HG02884 (cell line): ENCODE measurements around the gene GADD45GIP1.
"Not testable (repeated sequence)": the region's sequence is repeated elsewhere in the genome, so short reads cannot be mapped to it uniquely, and the experiment has no call there.

Experiments
- ATAC-seq: cut with Tn5 transposase; IDR thresholded peaks from one replicate; pipeline ENCODE4 v1.9.1; 2021; ENCODE audit warnings: mild to moderate bottlenecking, moderate library complexity; ENCODE audit not compliant: unreplicated experiment

GADD45GIP1 gene

DNA sequence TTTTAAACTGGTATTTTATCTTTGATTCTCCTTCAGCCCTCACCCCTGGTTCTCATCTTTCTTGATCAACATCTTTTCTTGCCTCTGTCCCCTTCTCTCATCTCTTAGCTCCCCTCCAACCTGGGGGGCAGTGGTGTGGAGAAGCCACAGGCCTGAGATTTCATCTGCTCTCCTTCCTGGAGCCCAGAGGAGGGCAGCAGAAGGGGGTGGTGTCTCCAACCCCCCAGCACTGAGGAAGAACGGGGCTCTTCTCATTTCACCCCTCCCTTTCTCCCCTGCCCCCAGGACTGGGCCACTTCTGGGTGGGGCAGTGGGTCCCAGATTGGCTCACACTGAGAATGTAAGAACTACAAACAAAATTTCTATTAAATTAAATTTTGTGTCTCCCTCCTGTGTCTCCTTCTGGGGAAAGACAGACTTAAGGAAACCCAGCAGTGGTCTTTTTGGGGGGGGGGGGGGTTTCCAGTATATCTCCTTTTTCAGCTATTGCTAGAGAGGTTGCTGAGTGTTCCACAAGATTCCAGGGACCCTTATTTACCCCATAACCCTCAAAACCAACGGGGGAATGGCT, 12.8 kb downstream of the GADD45GIP1 start:
- ATAC-seq, result no peak

DNA sequence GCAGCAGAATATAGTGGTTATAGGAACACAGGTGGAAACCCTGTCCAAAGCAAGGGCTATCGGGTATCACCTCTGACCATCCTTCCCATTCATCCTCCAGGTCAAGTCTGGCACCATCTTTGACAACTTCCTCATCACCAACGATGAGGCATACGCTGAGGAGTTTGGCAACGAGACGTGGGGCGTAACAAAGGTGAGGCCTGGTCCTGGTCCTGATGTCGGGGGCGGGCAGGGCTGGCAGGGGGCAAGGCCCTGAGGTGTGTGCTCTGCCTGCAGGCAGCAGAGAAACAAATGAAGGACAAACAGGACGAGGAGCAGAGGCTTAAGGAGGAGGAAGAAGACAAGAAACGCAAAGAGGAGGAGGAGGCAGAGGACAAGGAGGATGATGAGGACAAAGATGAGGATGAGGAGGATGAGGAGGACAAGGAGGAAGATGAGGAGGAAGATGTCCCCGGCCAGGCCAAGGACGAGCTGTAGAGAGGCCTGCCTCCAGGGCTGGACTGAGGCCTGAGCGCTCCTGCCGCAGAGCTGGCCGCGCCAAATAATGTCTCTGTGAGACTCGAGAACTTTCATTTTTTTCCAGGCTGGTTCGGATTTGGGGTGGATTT, 13.5 kb downstream of the GADD45GIP1 start:
- no peak for ATAC-seq

DNA sequence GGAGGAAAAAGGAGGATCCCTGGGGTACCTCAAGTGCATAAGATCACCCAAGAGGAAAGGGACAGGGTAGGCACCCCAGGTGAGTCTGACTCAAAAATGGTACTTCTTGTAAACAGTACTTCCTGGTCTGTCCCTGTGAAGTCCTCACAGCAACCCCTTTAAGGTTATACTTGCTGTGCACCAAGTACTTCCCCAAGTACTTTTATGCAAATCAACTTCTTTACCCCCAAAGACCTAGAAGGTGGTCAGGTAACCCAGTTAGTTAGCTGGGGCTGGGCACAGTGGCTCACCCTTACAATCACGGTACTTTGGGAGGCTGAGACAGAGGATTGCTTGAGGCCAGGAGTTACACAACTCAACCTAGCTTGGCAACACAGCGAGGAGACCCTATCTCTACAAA, 16.1 kb downstream of the GADD45GIP1 start:
- no peak for ATAC-seq

DNA sequence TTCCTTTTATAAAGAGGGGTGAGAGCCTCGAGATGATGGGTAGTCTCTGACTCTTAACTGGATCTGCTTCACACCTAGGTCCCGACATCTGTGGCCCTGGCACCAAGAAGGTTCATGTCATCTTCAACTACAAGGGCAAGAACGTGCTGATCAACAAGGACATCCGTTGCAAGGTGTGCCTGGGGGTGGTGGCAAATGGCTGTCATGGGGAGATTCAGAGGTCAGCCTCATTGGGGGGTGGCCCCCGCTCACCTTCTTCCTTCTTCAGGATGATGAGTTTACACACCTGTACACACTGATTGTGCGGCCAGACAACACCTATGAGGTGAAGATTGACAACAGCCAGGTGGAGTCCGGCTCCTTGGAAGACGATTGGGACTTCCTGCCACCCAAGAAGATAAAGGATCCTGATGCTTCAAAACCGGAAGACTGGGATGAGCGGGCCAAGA, 17.0 kb downstream of the GADD45GIP1 start:
- ATAC-seq, result no peak

DNA sequence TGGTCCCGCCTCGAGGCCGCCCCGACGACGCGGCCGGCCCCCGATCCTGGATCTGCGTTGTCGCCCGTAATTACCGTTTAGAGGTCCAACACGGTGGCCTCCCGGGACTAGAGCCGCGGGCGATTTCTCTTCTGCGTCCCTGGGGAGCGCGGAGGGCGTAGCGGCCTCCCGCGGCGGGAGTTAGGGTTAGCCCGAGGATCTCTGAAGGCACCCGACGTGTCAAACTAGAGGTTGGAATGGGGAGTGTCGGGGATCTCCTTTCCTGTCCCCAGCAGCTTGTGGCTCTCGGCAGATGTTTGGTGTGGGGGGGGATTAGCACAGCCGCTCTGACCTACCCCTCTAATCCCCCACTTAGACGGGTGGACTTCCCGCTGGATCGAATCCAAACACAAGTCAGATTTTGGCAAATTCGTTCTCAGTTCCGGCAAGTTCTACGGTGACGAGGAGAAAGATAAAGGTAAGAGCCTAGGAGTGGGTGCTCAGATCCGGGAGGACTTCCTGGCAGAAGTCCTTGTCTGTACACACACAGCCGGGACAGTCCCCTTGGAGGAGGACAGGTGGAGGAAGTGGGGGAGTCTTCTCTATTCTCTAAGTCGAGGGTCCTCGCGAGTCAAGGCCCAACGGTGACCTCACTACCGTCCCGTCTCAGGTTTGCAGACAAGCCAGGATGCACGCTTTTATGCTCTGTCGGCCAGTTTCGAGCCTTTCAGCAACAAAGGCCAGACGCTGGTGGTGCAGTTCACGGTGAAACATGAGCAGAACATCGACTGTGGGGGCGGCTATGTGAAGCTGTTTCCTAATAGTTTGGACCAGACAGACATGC, 18.0 kb downstream of the GADD45GIP1 start:
- no peak for ATAC-seq

DNA sequence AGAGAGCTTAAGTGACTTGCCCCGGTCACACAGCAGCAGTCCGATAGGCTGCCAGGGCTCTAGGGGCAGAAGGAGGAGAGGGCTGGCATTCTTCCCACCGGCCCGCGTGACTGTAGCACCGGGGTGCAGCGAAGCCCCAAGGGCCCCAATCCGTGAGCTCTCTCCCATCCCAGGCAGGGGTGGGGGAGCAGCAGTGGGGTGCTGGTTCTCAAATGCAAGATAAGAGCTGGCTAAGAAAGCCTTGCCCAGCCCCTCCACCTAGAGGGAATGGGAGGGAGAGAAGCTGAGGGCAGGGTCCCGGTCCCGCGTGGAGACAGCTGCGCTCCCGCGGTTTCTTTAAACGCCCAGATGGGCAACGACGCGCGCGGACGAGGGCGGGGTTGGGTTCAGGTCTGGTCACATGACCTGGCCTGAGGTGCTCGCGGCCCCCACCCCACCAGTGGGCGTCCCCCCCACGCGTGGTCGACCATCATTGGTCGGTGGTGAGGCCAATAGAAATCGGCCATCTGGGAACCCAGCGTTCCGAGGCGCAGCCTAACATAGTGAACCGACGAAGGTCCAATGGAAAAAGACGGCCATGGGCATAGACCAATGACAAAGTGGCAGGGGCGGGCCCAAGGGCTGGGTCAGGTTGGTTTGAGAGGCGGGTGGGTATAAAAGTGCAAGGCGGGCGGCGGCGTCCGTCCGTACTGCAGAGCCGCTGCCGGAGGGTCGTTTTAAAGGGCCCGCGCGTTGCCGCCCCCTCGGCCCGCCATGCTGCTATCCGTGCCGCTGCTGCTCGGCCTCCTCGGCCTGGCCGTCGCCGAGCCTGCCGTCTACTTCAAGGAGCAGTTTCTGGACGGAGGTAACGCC, 18.9 kb downstream of the GADD45GIP1 start, which contains the start of gene CALR:
TSS of gene CALR (plus strand) at position 683 of the 852 bp plus-strand sequence. CDS start at position 754, 71 bp downstream.
- ATAC-seq, result peak; percentile 83

DNA sequence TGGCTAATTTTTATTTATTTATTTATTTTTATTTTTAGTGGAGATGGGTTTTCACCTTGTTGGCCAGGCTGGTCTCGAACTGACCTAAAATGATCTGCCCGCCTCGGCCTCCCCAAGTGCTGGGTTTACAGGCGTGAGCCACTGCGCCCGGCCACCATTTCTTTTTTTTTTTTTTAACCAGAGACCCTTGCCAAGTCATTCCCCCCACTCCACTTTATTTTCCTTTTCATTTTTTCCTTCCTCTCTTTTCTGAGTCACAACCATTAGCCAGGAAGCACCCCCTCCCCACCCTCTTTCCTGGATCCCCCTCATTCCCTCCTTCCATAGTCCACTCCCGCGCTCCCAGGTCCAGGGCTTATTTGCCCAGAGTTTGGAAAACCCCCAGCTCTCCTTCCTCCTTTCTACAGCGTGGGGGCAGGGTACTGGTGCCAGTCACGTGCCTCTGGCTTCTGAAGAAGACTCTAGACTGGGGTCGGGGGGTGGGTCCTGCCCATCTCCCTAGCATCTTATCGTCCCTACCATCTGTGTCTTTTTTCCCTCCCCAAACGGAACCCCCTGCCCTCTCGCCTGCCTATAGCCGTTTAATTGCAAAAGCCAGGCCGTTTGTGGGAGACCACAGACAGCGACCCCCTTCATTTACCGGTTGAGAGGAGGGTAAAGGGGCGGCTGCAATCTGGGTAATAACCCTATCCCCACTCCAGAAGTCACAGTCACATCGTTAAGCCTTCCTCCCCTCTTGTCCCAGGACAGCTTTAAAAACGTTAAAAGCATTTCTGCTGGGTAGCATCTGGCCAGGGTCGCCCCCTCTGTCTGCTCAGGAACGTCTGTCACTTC, 19.7 kb downstream of the GADD45GIP1 start:
- no peak for ATAC-seq

DNA sequence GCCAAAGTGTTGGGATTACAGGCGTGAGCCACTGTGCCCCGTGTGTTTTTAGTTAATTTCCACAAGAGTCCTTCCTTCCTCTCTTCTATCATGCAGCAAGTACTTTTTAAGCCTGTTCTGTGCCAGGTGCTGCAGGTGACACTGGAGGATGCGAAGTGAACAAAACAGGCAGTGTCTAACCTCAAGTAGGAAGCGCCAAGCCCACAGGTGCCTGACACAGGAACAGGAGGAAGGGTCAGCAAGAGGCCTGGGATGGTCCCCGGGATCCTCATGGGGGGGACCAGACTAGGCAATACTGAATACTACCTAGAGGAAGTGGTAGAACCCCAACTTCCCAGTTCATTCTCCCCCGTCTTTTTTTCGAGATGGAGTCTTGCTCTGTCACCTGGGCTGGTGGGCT, 20.4 kb downstream of the GADD45GIP1 start:
- ATAC-seq, result no peak

DNA sequence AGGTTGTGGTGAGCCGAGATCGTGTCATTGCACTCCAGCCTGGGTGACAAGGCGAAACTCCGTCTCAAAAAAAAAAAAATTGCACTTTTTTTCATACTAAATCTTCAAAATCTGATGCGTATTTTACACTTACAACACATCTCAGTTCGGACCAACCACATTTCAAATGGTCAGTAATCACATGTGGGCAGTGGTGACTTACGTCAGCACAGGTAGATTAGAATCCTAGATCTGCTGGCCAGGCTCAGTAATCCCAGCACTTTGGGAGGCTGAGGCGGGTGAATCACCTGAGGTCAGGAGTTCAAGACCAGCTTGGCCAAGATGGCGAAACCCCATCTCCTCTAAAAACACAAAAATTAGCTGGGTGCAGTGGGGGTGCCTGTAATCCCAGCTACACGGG, 22.0 kb downstream of the GADD45GIP1 start:
- no peak for ATAC-seq

DNA sequence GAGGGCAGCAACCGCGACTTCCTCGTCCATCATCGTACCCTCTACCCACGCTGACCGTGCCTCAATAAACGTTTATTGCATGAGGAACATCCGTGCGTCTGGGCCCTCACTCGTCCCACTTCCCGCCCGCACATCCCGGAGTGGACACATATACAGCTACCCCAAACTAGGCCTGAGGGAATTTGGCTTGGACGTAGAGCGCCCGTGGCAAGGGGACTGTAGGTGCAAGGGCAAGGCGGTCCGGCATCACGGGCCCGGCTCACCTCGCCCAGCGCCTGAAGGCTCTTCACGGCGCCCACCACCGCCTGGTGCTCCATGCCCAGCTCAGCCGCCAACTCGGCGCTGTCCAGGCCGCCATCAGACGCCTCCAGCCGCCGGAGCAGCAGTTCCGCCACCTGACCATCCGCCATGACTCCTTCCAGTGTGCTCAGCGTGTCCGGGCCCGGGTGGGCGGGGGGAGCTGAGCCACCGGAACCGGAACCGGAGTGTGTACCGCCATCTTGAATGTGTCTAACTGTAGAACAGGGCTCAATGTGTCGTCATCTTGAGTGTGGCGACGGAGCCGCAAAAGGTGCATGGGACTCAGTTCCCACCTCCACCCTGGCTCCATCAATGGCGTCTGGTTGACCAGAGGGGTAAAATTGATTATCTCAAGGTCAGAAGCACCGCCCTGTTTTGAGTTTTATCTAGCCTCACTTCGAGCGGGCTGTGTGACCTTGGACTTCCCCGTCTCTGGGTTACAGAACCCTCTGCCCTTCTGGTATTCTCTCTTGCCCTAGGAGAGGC, 23.5 kb downstream of the GADD45GIP1 start, which contains the start of gene FARSA:
TSS of gene FARSA (minus strand) at position 425 of the 786 bp plus-strand sequence. CDS start at position 410, 15 bp downstream.
- no peak for ATAC-seq

DNA sequence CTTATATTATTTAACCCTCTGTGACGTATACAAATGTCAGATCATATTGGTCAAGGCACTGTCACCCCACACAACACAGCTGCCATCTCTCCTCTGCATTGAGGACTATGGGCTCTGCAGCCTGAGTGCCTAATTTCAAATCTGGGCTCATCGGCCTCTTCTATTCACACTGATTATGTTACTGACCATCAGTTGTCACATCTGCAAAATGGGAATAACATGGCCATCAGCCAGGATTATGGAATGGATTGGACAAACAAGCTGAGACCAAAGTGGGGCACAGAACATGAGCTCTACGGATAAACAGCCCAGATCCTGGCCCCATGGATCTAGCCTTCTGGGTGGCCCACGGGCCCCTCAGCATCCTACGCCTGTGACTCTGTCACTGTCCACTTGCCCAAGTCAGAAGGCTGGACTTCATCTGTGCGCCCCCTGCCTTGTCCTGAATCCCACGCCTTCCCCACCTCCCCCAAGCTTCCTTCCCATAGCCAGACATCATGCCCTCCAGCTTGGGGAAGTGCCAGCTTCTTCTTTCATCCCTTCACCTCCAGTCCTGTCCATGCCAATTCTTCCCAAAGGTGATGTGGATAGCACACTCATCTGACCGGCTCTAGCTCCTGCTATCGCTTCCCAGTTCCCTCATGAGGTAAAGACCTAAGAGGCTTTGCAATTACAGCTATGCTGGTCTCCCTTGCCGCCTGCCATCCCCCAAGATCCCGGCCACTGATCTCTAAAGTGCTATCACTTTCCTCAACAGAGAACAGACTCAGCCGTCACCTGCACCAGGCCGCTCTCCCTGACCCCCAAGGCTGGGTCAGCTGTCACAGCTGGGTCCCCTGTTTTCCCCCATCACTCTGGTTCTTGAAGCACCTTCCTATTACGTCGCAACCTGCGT, 24.4 kb downstream of the GADD45GIP1 start:
- no peak for ATAC-seq

DNA sequence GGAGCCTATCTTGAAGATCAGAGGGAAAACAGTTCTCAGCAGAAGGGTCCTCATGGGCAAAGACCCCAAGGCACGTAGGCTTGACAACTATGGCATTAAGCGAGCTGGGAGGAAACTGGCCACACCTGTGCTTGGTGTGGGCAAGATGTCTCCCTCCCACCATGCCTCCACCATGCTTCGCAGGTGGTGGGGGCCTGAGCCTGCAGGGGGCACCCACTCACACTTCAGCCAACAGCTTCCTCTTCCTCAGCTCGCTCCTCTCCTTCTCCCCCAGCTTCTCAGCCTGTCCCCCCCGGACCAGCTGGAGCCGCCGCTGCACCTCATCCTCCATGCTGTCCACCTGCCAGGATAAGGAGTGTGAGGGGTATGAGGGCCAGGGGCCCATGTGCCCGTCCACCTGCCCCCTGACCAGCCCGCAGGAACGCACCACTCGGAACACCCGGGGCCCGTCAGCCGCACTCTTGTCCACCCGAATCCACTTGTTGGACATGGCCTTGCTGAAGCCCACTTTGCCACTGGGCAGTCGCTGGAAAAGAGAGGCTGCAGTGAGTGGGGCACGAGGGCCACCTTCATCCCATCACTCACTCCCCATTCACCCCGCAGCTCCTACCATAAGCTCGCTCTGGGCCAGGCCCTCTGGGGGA, 26.9 kb downstream of the GADD45GIP1 start:
- ATAC-seq, result no peak

DNA sequence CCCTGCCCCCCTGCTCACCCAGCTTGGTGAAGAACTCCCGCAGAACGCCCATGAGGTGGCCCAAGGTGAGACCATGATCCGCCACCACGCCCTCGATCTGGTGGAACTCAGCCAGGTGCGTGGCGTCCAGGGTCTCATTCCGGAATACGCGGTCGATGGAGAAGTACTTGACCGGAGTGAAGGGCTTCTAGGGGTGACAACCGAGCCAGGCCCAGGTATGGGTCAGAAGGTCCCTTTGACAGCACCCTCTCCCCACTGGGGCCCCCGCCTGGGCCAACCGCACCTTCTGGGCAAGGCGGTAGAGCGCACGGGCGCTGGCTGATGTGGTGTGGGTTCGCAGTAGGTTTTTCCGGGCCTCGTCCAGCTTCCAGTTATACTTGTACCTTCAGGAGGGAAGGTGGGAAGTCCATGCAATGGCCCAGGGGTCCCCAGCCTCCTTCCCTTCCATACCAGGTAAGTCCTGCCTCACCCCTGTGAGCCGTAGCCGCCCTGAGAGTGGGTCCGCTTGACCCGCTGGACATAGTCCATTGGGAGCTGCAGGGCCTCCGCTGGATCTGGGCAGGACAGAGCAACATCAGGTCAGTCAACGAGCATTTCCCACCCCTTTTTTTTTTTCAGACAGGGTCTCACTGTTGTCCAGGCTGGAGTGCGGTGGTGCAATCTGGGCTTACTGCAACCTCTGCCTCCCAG, 32.3 kb downstream of the GADD45GIP1 start:
- no peak for ATAC-seq

DNA sequence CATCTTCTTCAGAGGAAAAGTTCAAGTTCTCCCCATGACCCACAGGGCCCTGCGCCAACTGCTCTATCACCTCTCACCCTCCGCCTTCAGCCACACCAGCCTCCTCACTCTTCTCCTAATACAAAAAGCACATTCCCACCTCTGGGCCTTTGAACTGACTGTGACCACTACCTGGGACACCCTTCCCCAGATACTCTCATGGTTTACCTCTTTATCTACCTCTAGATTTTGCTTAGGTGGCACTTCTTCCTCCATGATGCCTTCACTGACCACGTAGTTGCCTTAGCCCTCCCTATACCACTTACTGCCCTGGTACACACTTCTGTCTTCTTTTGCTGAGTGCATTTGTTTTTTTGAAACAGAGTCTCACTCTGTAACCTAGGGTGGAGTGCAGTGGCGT, 34.1 kb downstream of the GADD45GIP1 start:
- ATAC-seq, result no peak

DNA sequence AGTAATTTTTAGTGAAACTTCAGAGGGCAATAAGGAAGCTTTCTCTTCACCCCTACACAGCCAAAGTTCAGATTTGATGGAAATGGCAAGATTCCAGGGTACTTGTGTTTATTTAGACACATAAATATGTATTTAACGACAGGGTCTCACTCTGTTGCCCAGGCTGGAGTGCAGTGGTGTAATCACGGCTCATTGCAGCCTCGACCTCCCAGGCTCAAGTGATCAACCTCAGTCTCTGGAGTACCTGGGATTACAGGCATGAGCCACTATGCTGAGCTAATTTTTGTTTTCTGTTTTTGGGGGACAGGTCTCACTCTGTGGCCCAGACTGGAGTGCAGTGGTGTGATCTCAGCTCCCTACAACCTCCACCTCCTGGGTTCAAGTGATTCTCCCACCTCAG, 36.0 kb downstream of the GADD45GIP1 start:
- no peak for ATAC-seq

DNA sequence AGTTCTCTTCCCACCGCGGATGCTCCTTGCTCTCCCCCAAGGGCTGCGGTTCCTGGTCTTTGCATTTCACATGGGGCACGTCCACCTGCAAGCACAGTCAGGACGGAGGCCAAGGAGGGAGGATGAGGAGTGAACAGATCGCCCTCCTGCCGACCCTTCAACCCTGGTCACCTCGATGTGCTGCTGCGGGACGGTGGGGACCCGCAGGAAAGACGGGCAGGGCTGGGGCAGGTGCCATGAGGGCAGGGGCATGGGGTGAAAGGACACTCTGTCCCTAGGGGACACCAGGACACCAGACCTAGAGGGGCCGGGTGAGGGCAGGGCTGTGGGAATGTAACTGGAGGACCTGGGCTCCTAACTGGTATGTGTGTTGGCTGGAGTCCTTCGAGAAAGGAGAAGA, 38.8 kb downstream of the GADD45GIP1 start:
- no peak for ATAC-seq

DNA sequence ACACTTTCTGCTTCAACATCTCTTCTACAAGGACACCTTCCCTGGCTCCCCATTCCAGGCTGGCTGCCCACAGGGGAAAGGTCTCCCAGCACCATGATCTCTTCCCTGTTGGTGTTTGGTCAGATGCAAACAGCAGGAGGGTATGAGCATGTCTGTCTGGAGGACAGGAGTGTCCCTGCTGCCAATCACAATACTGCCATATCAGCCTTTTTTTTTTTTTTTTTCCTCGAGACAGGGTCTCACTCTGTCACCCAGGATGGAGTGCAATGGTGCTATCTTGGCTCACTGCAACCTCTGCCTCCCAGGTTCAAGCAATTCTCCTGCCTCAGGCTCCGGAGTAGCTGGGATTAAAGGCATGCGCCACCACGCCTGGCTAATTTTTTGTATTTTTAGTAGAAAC, 41.2 kb downstream of the GADD45GIP1 start:
- not testable (repeated sequence) for ATAC-seq
